HFFc6 (cell line): ENCODE data around the gene CHRNB1. TPM values are rescaled to one million over a fixed set of nuclear protein-coding genes. Genes with fewer than 3 reads are reported as not detected.

Experiments
- DNase-seq: peaks from one replicate; pipeline ENCODE4 v3.0.0-alpha.2; 2018
- H3K27ac Mint-ChIP-seq: 2 replicates; pipeline ENCODE4 v1.8.0; 2020; ENCODE audit warnings: mild to moderate bottlenecking, mixed read lengths
- H3K27me3 Mint-ChIP-seq: 2 replicates; pipeline ENCODE4 v1.8.0; 2021; ENCODE audit warnings: mild to moderate bottlenecking, moderate library complexity, mixed read lengths; ENCODE audit not compliant: insufficient read depth
- H3K36me3 Mint-ChIP-seq: 2 replicates; pipeline ENCODE4 v1.8.0; 2021; ENCODE audit warnings: low read depth, mixed read lengths
- H3K4me1 Mint-ChIP-seq: 2 replicates; pipeline ENCODE4 v1.8.0; 2020; ENCODE audit warnings: low read depth, mixed read lengths
- H3K4me3 Mint-ChIP-seq: 2 replicates; pipeline ENCODE4 v1.8.0; 2020; ENCODE audit warnings: mild to moderate bottlenecking, moderate library complexity, mixed read lengths
- H3K9me3 Mint-ChIP-seq: 2 replicates; pipeline ENCODE4 v1.8.0; 2020; ENCODE audit warnings: mild to moderate bottlenecking, mixed read lengths
- CTCF ChIP-seq: fragments of 200-600 bp; sonication (generic); IDR thresholded peaks from 2 replicates; pipeline ENCODE4 v1.5.0; 2021; ENCODE audit warnings: antibody characterized with exemption, mild to moderate bottlenecking
- total RNA-seq, 6 experiments: library from RNA; stranded (reverse); fragmentation: NEBNext Ultra II Directional; extraction: Animal tissue kit (Norgen Biotek cat#: 25700); gene quantifications; 2 replicates in 1 of 6; 3 replicates in 5 of 6; pipeline ENCODE4 v1.2.3, GENCODE V29; 2021

CHRNB1 gene
- total RNA-seq, 6 experiments from 2014 or later = 2.0 to 2.8 (median 2.4) TPM

GRCh38 chr17:7425316-7425715, 19.5 kb upstream of the CHRNB1 start, which contains the start of gene SPEM2:
Gene SPEM2 (plus strand): TSS chr17:7425616. CDS start chr17:7425689, 73 bp downstream.
- Mint-ChIP-seq H3K4me3 (no peak within 1 kb of the TSS), H3K27ac (no peak within 1 kb of the TSS), H3K9me3 (no peaks in the 10 kb centered on the region), H3K4me1 (no peaks in the 10 kb centered on the region), H3K36me3 (no peaks in the 10 kb centered on the region), H3K27me3 (peaks cover 1% of the 10 kb centered on the region)
- no peak for TF ChIP-seq CTCF
- DNase-seq = no peak

- Mint-ChIP-seq H3K4me1 (no peaks in the 10 kb centered on the region), H3K36me3 (no peaks in the 10 kb centered on the region), H3K27ac (no peak overlapping the region), H3K27me3 (peaks cover 1% of the 10 kb centered on the region), H3K9me3 (no peaks in the 10 kb centered on the region), H3K4me3 (no peak overlapping the region)
- no peak for DNase-seq
- no peak for TF ChIP-seq CTCF
Observed at GRCh38 chr17:7425756-7426155, 19.1 kb upstream of the CHRNB1 start.

GRCh38 chr17:7426203-7426863, 18.5 kb upstream of the CHRNB1 start:
- Mint-ChIP-seq H3K4me3 (no peak overlapping the region), H3K27me3 (peaks cover 1% of the 10 kb centered on the region), H3K4me1 (peaks cover 3% of the 10 kb centered on the region; the same call in 1 of the 2 replicates), H3K27ac (no peak overlapping the region), H3K36me3 (no peaks in the 10 kb centered on the region), H3K9me3 (no peaks in the 10 kb centered on the region)
- TF ChIP-seq CTCF = no peak
- DNase-seq = no peak

GRCh38 chr17:7426896-7427489, 17.9 kb upstream of the CHRNB1 start:
- TF ChIP-seq CTCF = no peak
- no peak for DNase-seq
- H3K9me3 Mint-ChIP-seq = no peaks in the 10 kb centered on the region
- peaks cover 1% of the 10 kb centered on the region for H3K27me3 Mint-ChIP-seq
- H3K4me1 Mint-ChIP-seq = peaks cover 6% of the 10 kb centered on the region; the same call in 1 of the 2 replicates
- H3K4me3 Mint-ChIP-seq = no peak overlapping the region
- no peaks in the 10 kb centered on the region for H3K36me3 Mint-ChIP-seq
- no peak overlapping the region for H3K27ac Mint-ChIP-seq

- no peak for TF ChIP-seq CTCF
- H3K9me3 Mint-ChIP-seq = no peaks in the 10 kb centered on the region
- H3K36me3 Mint-ChIP-seq = no peaks in the 10 kb centered on the region
- no peaks in the 10 kb centered on the region; the same call in none of the 2 replicates for H3K27me3 Mint-ChIP-seq
- peaks cover 6% of the 10 kb centered on the region; the same call in 1 of the 2 replicates for H3K4me1 Mint-ChIP-seq
- no peak overlapping the region for H3K27ac Mint-ChIP-seq
- H3K4me3 Mint-ChIP-seq = no peak overlapping the region
- no peak for DNase-seq
Observed at GRCh38 chr17:7427549-7427948, 17.3 kb upstream of the CHRNB1 start.
